Measurements from ENCODE around the gene LEFTY2. TPM values are rescaled to one million over a fixed set of nuclear protein-coding genes. Genes with fewer than 3 reads are reported as not detected.

The LEFTY2 gene
- polyA plus RNA-seq, 3 donors, result not detected

DNA sequence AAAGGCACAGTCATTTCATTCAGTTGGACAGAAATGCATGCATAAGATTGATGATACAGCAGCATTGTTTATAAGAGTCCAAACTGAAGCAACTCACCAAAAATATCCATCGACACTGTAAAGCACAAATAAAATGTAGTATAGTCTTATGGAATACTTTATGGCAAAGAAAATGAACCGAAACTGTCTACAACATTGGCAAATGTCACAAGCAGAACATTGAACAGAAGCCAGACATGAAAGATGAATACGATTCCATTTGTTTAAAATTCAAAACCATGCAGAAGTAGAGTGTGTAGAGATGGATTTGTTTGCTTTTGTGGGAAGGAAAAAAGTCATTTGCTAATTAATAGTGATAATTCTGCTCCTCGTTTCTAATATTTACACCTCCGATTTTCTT, 44.5 kb downstream of the LEFTY2 start:
- no peak overlapping the region for H3K27ac ChIP-seq (ENCODE audit: low read depth in 1 of 2, low read length in 2 of 2)
- peaks cover 7% of the 10 kb centered on the region for H3K4me1 Mint-ChIP-seq

DNA sequence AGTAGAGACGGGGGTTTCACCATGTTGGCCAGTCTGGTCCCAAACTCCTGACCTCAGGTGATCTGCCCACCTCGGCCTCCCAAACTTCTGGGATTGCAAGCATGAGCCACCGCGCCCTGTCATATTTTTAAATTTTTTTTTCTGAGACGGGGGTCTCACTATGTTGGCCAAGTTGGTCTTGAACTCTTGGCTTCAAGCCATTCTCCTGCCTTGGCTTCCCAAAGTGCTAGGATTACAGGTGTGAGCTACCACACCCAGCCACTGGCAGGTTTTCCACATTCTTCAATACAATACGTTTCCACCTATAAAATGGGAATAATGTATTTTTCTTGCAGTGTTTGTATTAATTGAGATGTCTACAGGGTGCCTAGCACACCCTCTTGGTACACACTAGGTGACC, 48.7 kb downstream of the LEFTY2 start:
- Mint-ChIP-seq H3K27ac (no peak overlapping the region), H3K36me3 (no peaks in the 10 kb centered on the region), H3K4me1 (peaks cover 6% of the 10 kb centered on the region), H3K27me3 (ENCODE audit: low read depth in 3 of 3) (peaks cover 1 to 8% (median 6%) of the 10 kb centered on the region in 3 donors), H3K9me3 (no peaks in the 10 kb centered on the region), H3K4me3 (no peak overlapping the region)
- Histone ChIP-seq H2AFZ (ENCODE audit: insufficient read depth, low read depth, low read length, poor library complexity, severe bottlenecking) (no peak overlapping the region), H3K4me2 (replicated peaks; ENCODE audit: extremely low read depth, low read length, poor library complexity, severe bottlenecking) (no peak overlapping the region), H3K4me3 (replicated peaks in 1 of 3; ENCODE audit: low read depth in 2 of 3, low read length in 3 of 3) (no peak overlapping the region), H3K9ac (ENCODE audit: insufficient read depth, low read length, poor library complexity, severe bottlenecking) (no peak overlapping the region), H3K36me3 (replicated peaks in 1 of 2; ENCODE audit: control insufficient read depth in 1 of 2, insufficient read depth in 2 of 2, low read length in 2 of 2) (no peaks in the 10 kb centered on the region), H3K4me1 (ENCODE audit: control insufficient read depth in 1 of 2, insufficient read depth in 2 of 2, low read length in 2 of 2) (no peaks in the 10 kb centered on the region), H3K27ac (ENCODE audit: low read depth in 1 of 2, low read length in 2 of 2) (no peak overlapping the region), H3K9me3 (replicated peaks in 1 of 2; ENCODE audit: control insufficient read depth in 1 of 2, insufficient read depth in 1 of 2, low read length in 2 of 2) (no peaks in the 10 kb centered on the region), H3K79me2 (ENCODE audit: insufficient read depth, low read length) (no peaks in the 10 kb centered on the region), H4K20me1 (ENCODE audit: insufficient read depth, low read length) (no peaks in the 10 kb centered on the region), H3K27me3 (ENCODE audit: control insufficient read depth in 2 of 2, insufficient read depth in 2 of 2, low read length in 2 of 2) (no peaks in the 10 kb centered on the region)
- intact Hi-C loops (cut with micrococcal nuclease), result no loop called here
- WGBS (ENCODE audit: insufficient coverage), result 100% methylated on average over 5 of the region's 6 CpGs
- DNase-seq, result no peak
- TF ChIP-seq, protein P1, sequence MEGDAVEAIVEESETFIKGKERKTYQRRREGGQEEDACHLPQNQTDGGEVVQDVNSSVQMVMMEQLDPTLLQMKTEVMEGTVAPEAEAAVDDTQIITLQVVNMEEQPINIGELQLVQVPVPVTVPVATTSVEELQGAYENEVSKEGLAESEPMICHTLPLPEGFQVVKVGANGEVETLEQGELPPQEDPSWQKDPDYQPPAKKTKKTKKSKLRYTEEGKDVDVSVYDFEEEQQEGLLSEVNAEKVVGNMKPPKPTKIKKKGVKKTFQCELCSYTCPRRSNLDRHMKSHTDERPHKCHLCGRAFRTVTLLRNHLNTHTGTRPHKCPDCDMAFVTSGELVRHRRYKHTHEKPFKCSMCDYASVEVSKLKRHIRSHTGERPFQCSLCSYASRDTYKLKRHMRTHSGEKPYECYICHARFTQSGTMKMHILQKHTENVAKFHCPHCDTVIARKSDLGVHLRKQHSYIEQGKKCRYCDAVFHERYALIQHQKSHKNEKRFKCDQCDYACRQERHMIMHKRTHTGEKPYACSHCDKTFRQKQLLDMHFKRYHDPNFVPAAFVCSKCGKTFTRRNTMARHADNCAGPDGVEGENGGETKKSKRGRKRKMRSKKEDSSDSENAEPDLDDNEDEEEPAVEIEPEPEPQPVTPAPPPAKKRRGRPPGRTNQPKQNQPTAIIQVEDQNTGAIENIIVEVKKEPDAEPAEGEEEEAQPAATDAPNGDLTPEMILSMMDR (IDR thresholded peaks at IDR 0.05), result no peak

More for the DNA sequence above, 44.5 kb downstream of the LEFTY2 start:
- H3K4me1 ChIP-seq (ENCODE audit: control insufficient read depth in 1 of 2, insufficient read depth in 2 of 2, low read length in 2 of 2), result no peaks in the 10 kb centered on the region
- Mint-ChIP-seq H3K9me3 (no peaks in the 10 kb centered on the region), H3K27ac (no peak overlapping the region), H3K36me3 (no peaks in the 10 kb centered on the region), H3K4me3 (no peak overlapping the region), H3K27me3 (ENCODE audit: low read depth in 3 of 3) (peaks cover 0 to 4% (median 3%) of the 10 kb centered on the region in 3 donors)
- TF ChIP-seq, protein P1 (IDR thresholded peaks at IDR 0.05), result no peak
- no peak overlapping the region for H3K4me2 ChIP-seq (replicated peaks; ENCODE audit: extremely low read depth, low read length, poor library complexity, severe bottlenecking)
- H3K79me2 ChIP-seq (ENCODE audit: insufficient read depth, low read length), result no peaks in the 10 kb centered on the region
- H3K4me3 ChIP-seq (replicated peaks in 1 of 3; ENCODE audit: low read depth in 2 of 3, low read length in 3 of 3), result no peak overlapping the region
- H2AFZ ChIP-seq (ENCODE audit: insufficient read depth, low read depth, low read length, poor library complexity, severe bottlenecking), result no peak overlapping the region
- no peaks in the 10 kb centered on the region for H3K9me3 ChIP-seq (replicated peaks in 1 of 2; ENCODE audit: control insufficient read depth in 1 of 2, insufficient read depth in 1 of 2, low read length in 2 of 2)
- 100% methylated on average over 2 of the region's 5 CpGs for WGBS (ENCODE audit: insufficient coverage)
- no peaks in the 10 kb centered on the region for H3K27me3 ChIP-seq (ENCODE audit: control insufficient read depth in 2 of 2, insufficient read depth in 2 of 2, low read length in 2 of 2)
- no peak overlapping the region for H3K9ac ChIP-seq (ENCODE audit: insufficient read depth, low read length, poor library complexity, severe bottlenecking)
- intact Hi-C loops (cut with micrococcal nuclease), result no loop called here
- DNase-seq, result no peak
- H4K20me1 ChIP-seq (ENCODE audit: insufficient read depth, low read length), result no peaks in the 10 kb centered on the region
- H3K36me3 ChIP-seq (replicated peaks in 1 of 2; ENCODE audit: control insufficient read depth in 1 of 2, insufficient read depth in 2 of 2, low read length in 2 of 2), result no peaks in the 10 kb centered on the region

Measured in CD14-positive monocyte (primary cell).